Upper lobe of right lung (tissue), 1 donor: ENCODE data around the gene PRSS2. TPM values are rescaled to one million over a fixed set of nuclear protein-coding genes. Genes with fewer than 3 reads are reported as not detected.

Experiments used
- ATAC-seq: fragments of 200-7000 bp; cut with Tn5 transposase; one replicate; pipeline ENCODE4 v1.9.1; 2020; ENCODE audit warnings: mild to moderate bottlenecking, moderate library complexity
- DNase-seq: peaks from one replicate; pipeline ENCODE4 v3.0.0-alpha.2; 2020
- H3K27ac ChIP-seq: fragments of 200-600 bp; one replicate; pipeline ENCODE4 v1.8.0; 2022
- H3K27me3 ChIP-seq: fragments of 200-600 bp; one replicate; pipeline ENCODE4 v1.8.0; 2022; ENCODE audit warnings: mild to moderate bottlenecking
- H3K36me3 ChIP-seq: fragments of 200-600 bp; one replicate; pipeline ENCODE4 v1.8.0; 2022
- H3K4me1 ChIP-seq: fragments of 200-600 bp; one replicate; pipeline ENCODE4 v1.8.0; 2022
- H3K4me3 ChIP-seq: fragments of 200-600 bp; one replicate; pipeline ENCODE4 v1.8.0; 2022; ENCODE audit warnings: mild to moderate bottlenecking
- H3K9me3 ChIP-seq: fragments of 200-600 bp; one replicate; pipeline ENCODE4 v1.8.0; 2022
- intact Hi-C: fragments of 100-400 bp; cut with DNase I; formaldehyde crosslinking; loops from one replicate; pipeline ENCODE4 v1.11.0; 2022
- total RNA-seq: library from RNA; stranded (reverse); fragmentation: NEBNext Ultra II Directional; extraction: Animal tissue kit (Norgen Biotek cat#: 25700); gene quantifications from one replicate; pipeline ENCODE4 v1.2.1, GENCODE V29; 2021
- TF ChIP-seq, protein P1 (sequence below): fragments of 200-600 bp; IDR thresholded peaks from one replicate; pipeline ENCODE4 v1.8.0; 2022; ENCODE audit warnings: antibody characterized with exemption
- donor health status: DM: no; HTN: yes; CAD: no; lungs with severe emphysema.

PRSS2 gene
- total RNA-seq, 1 donor from 2014 or later: not detected

DNA sequence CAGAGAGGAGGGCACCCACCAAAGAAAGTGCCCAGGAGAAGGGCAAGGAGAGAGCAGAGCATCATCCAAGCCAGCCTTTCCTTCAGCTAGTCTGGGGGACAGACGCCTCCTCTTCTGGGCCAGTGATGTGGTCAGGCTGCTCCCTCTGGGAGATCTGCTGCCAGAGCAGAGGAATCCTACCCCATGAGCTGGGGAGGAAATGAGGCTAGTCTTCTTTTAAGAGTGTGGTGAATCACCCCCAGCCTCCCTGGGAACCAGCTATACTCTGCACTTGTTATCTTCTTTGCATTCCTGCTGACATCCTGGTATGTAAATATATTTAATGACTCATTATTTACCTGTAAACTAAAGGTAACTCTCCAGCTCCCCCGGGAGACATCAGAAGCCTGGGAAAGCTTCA lies 42.5 kb downstream of the PRSS2 start:
- TF ChIP-seq, protein P1, sequence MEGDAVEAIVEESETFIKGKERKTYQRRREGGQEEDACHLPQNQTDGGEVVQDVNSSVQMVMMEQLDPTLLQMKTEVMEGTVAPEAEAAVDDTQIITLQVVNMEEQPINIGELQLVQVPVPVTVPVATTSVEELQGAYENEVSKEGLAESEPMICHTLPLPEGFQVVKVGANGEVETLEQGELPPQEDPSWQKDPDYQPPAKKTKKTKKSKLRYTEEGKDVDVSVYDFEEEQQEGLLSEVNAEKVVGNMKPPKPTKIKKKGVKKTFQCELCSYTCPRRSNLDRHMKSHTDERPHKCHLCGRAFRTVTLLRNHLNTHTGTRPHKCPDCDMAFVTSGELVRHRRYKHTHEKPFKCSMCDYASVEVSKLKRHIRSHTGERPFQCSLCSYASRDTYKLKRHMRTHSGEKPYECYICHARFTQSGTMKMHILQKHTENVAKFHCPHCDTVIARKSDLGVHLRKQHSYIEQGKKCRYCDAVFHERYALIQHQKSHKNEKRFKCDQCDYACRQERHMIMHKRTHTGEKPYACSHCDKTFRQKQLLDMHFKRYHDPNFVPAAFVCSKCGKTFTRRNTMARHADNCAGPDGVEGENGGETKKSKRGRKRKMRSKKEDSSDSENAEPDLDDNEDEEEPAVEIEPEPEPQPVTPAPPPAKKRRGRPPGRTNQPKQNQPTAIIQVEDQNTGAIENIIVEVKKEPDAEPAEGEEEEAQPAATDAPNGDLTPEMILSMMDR: no peak
- peaks cover 13% of the 10 kb centered on the region for H3K27me3 ChIP-seq
- H3K9me3 ChIP-seq: no peaks in the 10 kb centered on the region
- DNase-seq (no peak), ATAC-seq (no peak)
- H3K36me3 ChIP-seq: no peaks in the 10 kb centered on the region
- intact Hi-C loops: no loop called here
- H3K27ac ChIP-seq: no peak overlapping the region
- no peak overlapping the region for H3K4me3 ChIP-seq
- no peaks in the 10 kb centered on the region for H3K4me1 ChIP-seq

- intact Hi-C loops: no loop called here
- Histone ChIP-seq H3K27me3 (peaks cover 12% of the 10 kb centered on the region), H3K36me3 (no peaks in the 10 kb centered on the region), H3K27ac (no peak overlapping the region), H3K4me1 (no peaks in the 10 kb centered on the region), H3K9me3 (no peaks in the 10 kb centered on the region), H3K4me3 (no peak overlapping the region)
- ATAC-seq: no peak
- TF ChIP-seq, protein P1: no peak
- no peak for DNase-seq
Observed at GRCh38 chr7:142813699-142814098, 42.9 kb downstream of the PRSS2 start.

DNA sequence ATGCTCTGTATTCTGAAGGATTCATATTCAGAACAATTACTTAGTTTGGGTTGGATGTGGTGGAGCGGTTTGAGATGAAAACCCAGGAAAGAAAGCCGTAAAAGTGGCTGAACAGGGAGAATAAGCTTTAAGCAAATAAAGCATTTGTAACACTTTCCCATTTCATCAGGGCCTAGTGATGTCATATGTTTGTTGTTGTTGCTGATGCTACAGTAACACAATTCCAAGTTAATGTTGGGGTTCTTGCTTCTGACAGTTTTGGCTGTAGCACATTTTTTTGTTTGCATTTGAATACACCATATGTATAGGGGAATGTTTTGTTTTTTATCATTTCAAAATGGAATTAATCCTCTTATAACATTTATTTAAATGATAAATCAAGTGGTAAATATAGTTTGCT lies 43.7 kb downstream of the PRSS2 start:
- no peaks in the 10 kb centered on the region for H3K9me3 ChIP-seq
- no peak overlapping the region for H3K4me3 ChIP-seq
- TF ChIP-seq, protein P1: no peak
- no peaks in the 10 kb centered on the region for H3K4me1 ChIP-seq
- H3K27ac ChIP-seq: no peak overlapping the region
- ATAC-seq (no peak), DNase-seq (no peak)
- H3K27me3 ChIP-seq: peaks cover 12% of the 10 kb centered on the region
- intact Hi-C loops: no loop called here
- no peaks in the 10 kb centered on the region for H3K36me3 ChIP-seq

GRCh38 chr7:142815134-142815533 lies 44.4 kb downstream of the PRSS2 start:
- Histone ChIP-seq H3K27me3 (peaks cover 12% of the 10 kb centered on the region), H3K27ac (no peak overlapping the region), H3K4me1 (no peaks in the 10 kb centered on the region), H3K4me3 (no peak overlapping the region), H3K9me3 (no peaks in the 10 kb centered on the region), H3K36me3 (no peaks in the 10 kb centered on the region)
- no peak for DNase-seq
- TF ChIP-seq, protein P1: no peak
- intact Hi-C loops: no loop called here
- ATAC-seq: no peak

GRCh38 chr7:142817506-142817905 lies 46.7 kb downstream of the PRSS2 start:
- Histone ChIP-seq H3K27ac (no peak overlapping the region), H3K27me3 (peaks cover 12% of the 10 kb centered on the region), H3K4me3 (no peak overlapping the region), H3K36me3 (no peaks in the 10 kb centered on the region), H3K9me3 (no peaks in the 10 kb centered on the region), H3K4me1 (no peaks in the 10 kb centered on the region)
- no peak for DNase-seq
- TF ChIP-seq, protein P1: no peak
- intact Hi-C loops: no loop called here
- ATAC-seq: no peak

GRCh38 chr7:142819530-142819929 lies 48.8 kb downstream of the PRSS2 start:
- peaks cover 12% of the 10 kb centered on the region for H3K27me3 ChIP-seq
- intact Hi-C loops: no loop called here
- DNase-seq: no peak

More at GRCh38 chr7:142819530-142819929, 48.8 kb downstream of the PRSS2 start:
- TF ChIP-seq, protein P1: no peak
- Histone ChIP-seq H3K27ac (no peak overlapping the region), H3K4me3 (no peak overlapping the region), H3K9me3 (no peaks in the 10 kb centered on the region), H3K36me3 (no peaks in the 10 kb centered on the region), H3K4me1 (no peaks in the 10 kb centered on the region)
- ATAC-seq: no peak
